DND-41 (cell line): Measurements from ENCODE around the gene CDC14A.

Experiments used
- ATAC-seq: fragments of 200-7000 bp; cut with Tn5 transposase; 3 replicates; pipeline ENCODE4 v1.9.1; 2021; ENCODE audit warnings: low read depth; ENCODE audit not compliant: insufficient read depth
- DNase-seq: peaks from one replicate; pipeline ENCODE4 v3.0.0-alpha.2; 2020
- H2AFZ ChIP-seq: 2 replicates; pipeline ENCODE4 v1.6.0; 2012; ENCODE audit warnings: low read depth, low read length
- H3K27ac ChIP-seq: 2 replicates; pipeline ENCODE4 v1.5.1; 2012; ENCODE audit warnings: low read length, inconsistent platforms
- H3K27me3 ChIP-seq: fragments of 200-600 bp; sonication (generic); 2 replicates; pipeline ENCODE4 v1.6.0; 2012; ENCODE audit warnings: low read length, mild to moderate bottlenecking, inconsistent platforms; ENCODE audit not compliant: insufficient read depth, poor library complexity
- H3K36me3 ChIP-seq: 2 replicates; pipeline ENCODE4 v1.5.1; 2012; ENCODE audit warnings: low read length, inconsistent platforms; ENCODE audit not compliant: insufficient read depth
- H3K4me1 ChIP-seq: 2 replicates; pipeline ENCODE4 v1.5.1; 2012; ENCODE audit warnings: mild to moderate bottlenecking, low read length; ENCODE audit not compliant: insufficient read depth
- H3K4me2 ChIP-seq: 2 replicates; pipeline ENCODE4 v1.6.0; 2012; ENCODE audit warnings: mild to moderate bottlenecking, moderate library complexity, low read length, inconsistent platforms; ENCODE audit not compliant: insufficient read depth
- H3K4me3 ChIP-seq, 2 experiments: fragments of 200-600 bp in 1 of 2; shearing (Covaris generic) in 1 of 2; 2 replicates each; pipeline ENCODE4 v1.5.1; 2012 to 2016; ENCODE audit warnings: inconsistent platforms in 2 of 2, low read length in 2 of 2, mild to moderate bottlenecking in 2 of 2, low read depth in 1 of 2, moderate library complexity in 1 of 2
- H3K79me2 ChIP-seq: 2 replicates; pipeline ENCODE4 v1.6.0; 2012; ENCODE audit warnings: low read length, inconsistent platforms; ENCODE audit not compliant: insufficient read depth
- H3K9ac ChIP-seq: 2 replicates; pipeline ENCODE4 v1.6.0; 2012; ENCODE audit warnings: low read depth, mild to moderate bottlenecking, inconsistent platforms, low read length, moderate library complexity
- H3K9me3 ChIP-seq: 2 replicates; pipeline ENCODE4 v1.5.1; 2012; ENCODE audit warnings: low read length, moderate library complexity, mild to moderate bottlenecking, inconsistent platforms; ENCODE audit not compliant: insufficient read depth, severe bottlenecking
- H4K20me1 ChIP-seq: 2 replicates; pipeline ENCODE4 v1.6.0; 2012; ENCODE audit warnings: low read length; ENCODE audit not compliant: insufficient read depth
- EZH2 ChIP-seq: IDR thresholded peaks from 3 replicates; pipeline ENCODE4 v1.6.1; 2012; ENCODE audit warnings: borderline replicate concordance, low read depth, mild to moderate bottlenecking, moderate library complexity, low read length, inconsistent platforms; ENCODE audit not compliant: severe bottlenecking
- TF ChIP-seq, protein P1 (sequence below): IDR thresholded peaks from 2 replicates; pipeline ENCODE4 v1.5.1; 2012; ENCODE audit warnings: borderline replicate concordance, low read length, moderate library complexity, mild to moderate bottlenecking; ENCODE audit not compliant: poor library complexity, severe bottlenecking; ENCODE audit errors: extremely low read depth

CDC14A gene

DNA sequence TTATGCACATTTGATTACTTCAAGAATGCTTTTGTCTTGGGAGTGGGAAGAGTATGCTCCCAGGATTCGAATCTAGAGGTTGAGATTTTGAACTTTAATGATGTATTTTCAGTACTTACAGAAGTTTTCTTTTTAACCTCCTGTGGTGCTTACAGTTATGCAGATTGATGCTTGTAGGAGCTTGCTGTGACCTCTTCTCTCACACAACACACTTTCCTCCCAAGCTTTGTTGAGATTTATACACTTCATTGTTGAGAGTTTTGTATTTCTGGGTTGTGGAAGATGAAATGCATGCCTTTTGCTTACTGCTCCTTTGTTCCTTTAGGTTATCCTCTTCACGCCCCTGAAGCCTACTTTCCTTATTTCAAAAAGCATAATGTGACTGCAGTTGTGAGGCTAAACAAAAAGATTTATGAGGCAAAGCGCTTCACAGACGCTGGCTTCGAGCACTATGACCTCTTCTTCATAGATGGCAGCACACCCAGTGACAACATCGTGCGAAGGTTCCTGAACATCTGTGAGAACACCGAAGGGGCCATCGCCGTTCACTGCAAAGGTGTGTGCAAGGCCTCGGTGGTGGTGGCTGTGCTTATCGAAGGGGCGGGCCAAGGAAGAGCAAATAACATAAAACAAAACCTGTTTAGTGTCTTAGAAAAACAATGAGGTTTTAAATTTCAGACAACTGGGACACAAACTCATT lies 110.2 kb downstream of the CDC14A start:
- Histone ChIP-seq H3K4me2 (no peak overlapping the region), H3K9me3 (no peaks in the 10 kb centered on the region), H4K20me1 (no peaks in the 10 kb centered on the region), H3K27me3 (no peaks in the 10 kb centered on the region), H2AFZ (no peak overlapping the region), H3K36me3 (peaks cover 14% of the 10 kb centered on the region), H3K4me3 (no peak overlapping the region), H3K4me1 (no peaks in the 10 kb centered on the region), H3K79me2 (no peaks in the 10 kb centered on the region), H3K27ac (no peak overlapping the region), H3K9ac (no peak overlapping the region)
- ATAC-seq (no peak), DNase-seq (no peak)
- TF ChIP-seq EZH2, result no peak
- TF ChIP-seq, protein P1, sequence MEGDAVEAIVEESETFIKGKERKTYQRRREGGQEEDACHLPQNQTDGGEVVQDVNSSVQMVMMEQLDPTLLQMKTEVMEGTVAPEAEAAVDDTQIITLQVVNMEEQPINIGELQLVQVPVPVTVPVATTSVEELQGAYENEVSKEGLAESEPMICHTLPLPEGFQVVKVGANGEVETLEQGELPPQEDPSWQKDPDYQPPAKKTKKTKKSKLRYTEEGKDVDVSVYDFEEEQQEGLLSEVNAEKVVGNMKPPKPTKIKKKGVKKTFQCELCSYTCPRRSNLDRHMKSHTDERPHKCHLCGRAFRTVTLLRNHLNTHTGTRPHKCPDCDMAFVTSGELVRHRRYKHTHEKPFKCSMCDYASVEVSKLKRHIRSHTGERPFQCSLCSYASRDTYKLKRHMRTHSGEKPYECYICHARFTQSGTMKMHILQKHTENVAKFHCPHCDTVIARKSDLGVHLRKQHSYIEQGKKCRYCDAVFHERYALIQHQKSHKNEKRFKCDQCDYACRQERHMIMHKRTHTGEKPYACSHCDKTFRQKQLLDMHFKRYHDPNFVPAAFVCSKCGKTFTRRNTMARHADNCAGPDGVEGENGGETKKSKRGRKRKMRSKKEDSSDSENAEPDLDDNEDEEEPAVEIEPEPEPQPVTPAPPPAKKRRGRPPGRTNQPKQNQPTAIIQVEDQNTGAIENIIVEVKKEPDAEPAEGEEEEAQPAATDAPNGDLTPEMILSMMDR, result no peak

DNA sequence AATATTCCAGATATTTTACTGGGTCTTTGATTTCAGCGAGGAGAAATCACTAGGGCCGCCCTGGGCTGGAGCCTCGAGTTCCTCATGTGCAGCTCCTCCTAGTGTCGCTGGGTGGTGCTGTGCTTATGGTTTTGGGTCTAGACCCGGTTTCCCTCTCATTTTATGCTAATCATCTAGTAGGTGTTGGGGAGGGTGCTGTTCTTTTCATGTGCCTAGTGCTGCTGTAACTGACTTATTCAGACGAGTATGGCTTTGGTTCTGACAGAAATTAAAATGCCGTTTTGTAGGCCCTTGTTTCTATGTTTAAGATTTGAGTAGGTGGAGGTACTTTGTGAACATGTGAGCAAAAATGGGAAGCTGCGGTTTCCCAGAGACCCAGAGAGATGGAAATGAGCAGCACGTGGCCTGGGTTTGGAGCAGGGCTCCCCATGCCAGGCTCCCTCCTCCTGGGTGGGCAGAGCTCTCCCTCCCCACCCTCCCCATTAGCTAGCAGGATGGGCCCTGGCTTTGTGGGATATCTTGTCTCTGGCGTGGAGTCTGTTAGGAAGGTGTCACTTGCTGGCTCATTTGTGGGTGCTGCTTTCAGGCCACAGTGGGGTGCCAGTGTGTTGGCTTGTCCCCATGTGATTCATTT lies 111.6 kb downstream of the CDC14A start:
- H3K9me3 ChIP-seq, result no peaks in the 10 kb centered on the region
- H3K79me2 ChIP-seq, result no peaks in the 10 kb centered on the region
- no peaks in the 10 kb centered on the region for H3K4me1 ChIP-seq
- H3K4me2 ChIP-seq, result no peak overlapping the region
- no peak overlapping the region for H3K9ac ChIP-seq
- H3K4me3 ChIP-seq, result no peak overlapping the region
- TF ChIP-seq, protein P1, result peak; percentile 68
- no peak for TF ChIP-seq EZH2
- peaks cover 23% of the 10 kb centered on the region for H3K36me3 ChIP-seq
- H3K27me3 ChIP-seq, result no peaks in the 10 kb centered on the region
- ATAC-seq (peak; percentile 88), DNase-seq (peak; percentile 51)
- H3K27ac ChIP-seq, result no peak overlapping the region
- H4K20me1 ChIP-seq, result no peaks in the 10 kb centered on the region
- no peak overlapping the region for H2AFZ ChIP-seq

DNA sequence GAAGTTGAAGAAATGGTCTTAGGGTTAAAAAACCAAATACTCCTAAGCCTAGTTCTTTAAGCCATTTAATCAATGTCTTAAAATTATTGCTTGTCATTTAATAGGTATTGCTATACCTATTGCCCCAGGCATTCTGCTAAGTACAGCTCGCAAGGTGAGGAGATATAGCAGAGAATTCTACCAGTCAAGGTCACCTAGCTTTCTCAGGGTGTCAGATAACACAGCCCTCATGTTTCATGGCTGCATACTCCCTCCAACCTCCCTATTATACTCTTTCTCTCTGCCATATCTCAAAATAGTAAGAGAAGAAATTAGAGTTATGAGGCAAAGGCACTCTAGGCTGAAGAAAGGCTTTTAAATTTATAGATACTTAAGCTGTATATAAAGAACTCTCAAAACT lies 117.3 kb downstream of the CDC14A start:
- Histone ChIP-seq H3K36me3 (peaks cover 16% of the 10 kb centered on the region; the same call in 1 of the 2 replicates), H3K27ac (no peak overlapping the region), H3K79me2 (no peaks in the 10 kb centered on the region), H3K27me3 (no peaks in the 10 kb centered on the region), H3K4me1 (no peaks in the 10 kb centered on the region), H3K4me2 (no peak overlapping the region), H4K20me1 (no peaks in the 10 kb centered on the region), H3K9me3 (no peaks in the 10 kb centered on the region), H3K9ac (no peak overlapping the region), H3K4me3 (no peak overlapping the region), H2AFZ (no peak overlapping the region)
- DNase-seq (no peak), ATAC-seq (no peak)
- TF ChIP-seq, protein P1, result no peak
- TF ChIP-seq EZH2, result no peak
